Activated CD4-positive, alpha-beta T cell treated with anti-CD3 and anti-CD28 coated beads, Interleukin-2, amount 50 U/mL, for 24 hours (primary cell): ENCODE data around the gene TMEM53.
A peak's percentile ranks its signal among the peaks of the same experiment; 100 is the strongest.
"Not testable (repeated sequence)": the region's sequence is repeated elsewhere in the genome, so short reads cannot be mapped to it uniquely, and the experiment has no call there.

Source experiments
- DNase-seq, 2 donors: peaks; one replicate each; pipeline ENCODE4 v3.0.0-alpha.2; 2020; ENCODE audit warnings: low read depth in 1 of 2, low spot score in 1 of 2

Gene TMEM53

GRCh38 chr1:44674113-44675000, at the start of gene TMEM53, which contains the start of gene ARMH1:
Gene TMEM53 (minus strand): TSS chr1:44674481. CDS start chr1:44674391, 90 bp downstream.
Gene ARMH1 (plus strand): TSS chr1:44674714. CDS start chr1:44689698, 14,984 bp downstream.
- DNase-seq = peak; percentile 95 to 97

- no peak for DNase-seq
Measured at GRCh38 chr1:44723496-44724295, 49.4 kb upstream of the TMEM53 start.

GRCh38 chr1:44723064-44723463, 48.8 kb upstream of the TMEM53 start:
- DNase-seq = no peak

GRCh38 chr1:44721485-44722361, 47.4 kb upstream of the TMEM53 start:
- peak in 1 of 2 donors; percentile 88 for DNase-seq

GRCh38 chr1:44720281-44720680, 46.0 kb upstream of the TMEM53 start:
- no peak for DNase-seq

- DNase-seq = no peak
Measured at GRCh38 chr1:44719318-44719717, 45.0 kb upstream of the TMEM53 start.

GRCh38 chr1:44718091-44718490, 43.8 kb upstream of the TMEM53 start:
- no peak for DNase-seq

GRCh38 chr1:44717653-44718052, 43.4 kb upstream of the TMEM53 start:
- no peak for DNase-seq

GRCh38 chr1:44717156-44717555, 42.9 kb upstream of the TMEM53 start:
- no peak for DNase-seq

- peak in 1 of 2 donors; percentile 57 for DNase-seq
Measured at GRCh38 chr1:44714944-44715571, 40.8 kb upstream of the TMEM53 start.

- DNase-seq = no peak
Measured at GRCh38 chr1:44714532-44714931, 40.3 kb upstream of the TMEM53 start.

- no peak for DNase-seq
Measured at GRCh38 chr1:44713321-44713781, 39.1 kb upstream of the TMEM53 start.

- DNase-seq = no peak
Measured at GRCh38 chr1:44707959-44708831, 33.9 kb upstream of the TMEM53 start.

- no peak for DNase-seq
Measured at GRCh38 chr1:44707112-44707881, 33.0 kb upstream of the TMEM53 start.

GRCh38 chr1:44705938-44706337, 31.7 kb upstream of the TMEM53 start:
- no peak for DNase-seq

GRCh38 chr1:44705470-44705869, 31.2 kb upstream of the TMEM53 start:
- DNase-seq = no peak

- DNase-seq = no peak
Measured at GRCh38 chr1:44701141-44701573, 26.9 kb upstream of the TMEM53 start.

- DNase-seq = no peak
Measured at GRCh38 chr1:44700573-44700972, 26.3 kb upstream of the TMEM53 start.

- not testable (repeated sequence) for DNase-seq
Measured at GRCh38 chr1:44699375-44699774, 25.1 kb upstream of the TMEM53 start.
